HG03575 (cell line): ENCODE results near the gene CRYAB.
"Not testable (repeated sequence)": the region's sequence is repeated elsewhere in the genome, so short reads cannot be mapped to it uniquely, and the experiment has no call there.

Source experiments
- ATAC-seq: cut with Tn5 transposase; IDR thresholded peaks from one replicate; pipeline ENCODE4 v1.9.1; 2021; ENCODE audit not compliant: unreplicated experiment, insufficient number of reproducible peaks, low FRiP score; ENCODE audit errors: extremely low read depth

Gene CRYAB

GRCh38 chr11:111913031-111913861, 1.7 kb upstream of the CRYAB start:
- no peak for ATAC-seq

GRCh38 chr11:111912535-111912934, 965 bp upstream of the CRYAB start, which contains the start of gene HSPB2:
HSPB2 (plus strand) TSS chr11:111912734; CDS start chr11:111912830, 96 bp downstream.
- ATAC-seq = no peak

GRCh38 chr11:111910676-111911562, 651 bp downstream of the CRYAB start:
- no peak for ATAC-seq

- ATAC-seq = no peak
These were observed 2.2 kb downstream of the CRYAB start for GRCh38 chr11:111909378-111909777.

- ATAC-seq = no peak
These were observed 2.8 kb downstream of the CRYAB start for GRCh38 chr11:111908639-111909305.

- no peak for ATAC-seq
These were observed 4.9 kb downstream of the CRYAB start for GRCh38 chr11:111906680-111907079.

GRCh38 chr11:111905411-111905810, 6.2 kb downstream of the CRYAB start:
- ATAC-seq = no peak

- no peak for ATAC-seq
These were observed 24.7 kb downstream of the CRYAB start for GRCh38 chr11:111886844-111887243.

- ATAC-seq = no peak
These were observed 25.5 kb downstream of the CRYAB start for GRCh38 chr11:111886032-111886431.

GRCh38 chr11:111885053-111885452, 26.5 kb downstream of the CRYAB start:
- not testable (repeated sequence) for ATAC-seq

- ATAC-seq = no peak
These were observed 29.4 kb downstream of the CRYAB start for GRCh38 chr11:111882202-111882601.

GRCh38 chr11:111879637-111879960, 32.0 kb downstream of the CRYAB start:
- no peak for ATAC-seq

- peak; percentile 74 for ATAC-seq
These were observed 32.5 kb downstream of the CRYAB start, which contains the start of the genes CFAP68 and FDXACB1 for GRCh38 chr11:111878849-111879636. CFAP68 (plus strand) TSS chr11:111879541; CDS start chr11:111879561, 20 bp downstream. FDXACB1 (minus strand) TSS chr11:111879165; CDS start chr11:111879132, 33 bp downstream.

GRCh38 chr11:111878385-111878848, 33.2 kb downstream of the CRYAB start:
- ATAC-seq = no peak

- ATAC-seq = no peak
These were observed 39.8 kb downstream of the CRYAB start for GRCh38 chr11:111871693-111872161.

GRCh38 chr11:111870886-111871692, 40.5 kb downstream of the CRYAB start, which contains the start of gene ALG9:
ALG9 (minus strand) TSS chr11:111871581; CDS start chr11:111871482, 99 bp downstream.
- peak; percentile 41 for ATAC-seq

GRCh38 chr11:111870522-111870885, 41.1 kb downstream of the CRYAB start:
- ATAC-seq = peak; percentile 11
